HepG2 (cell line): Measurements from ENCODE around the gene SAMD13. TPM values are rescaled to one million over a fixed set of nuclear protein-coding genes. Genes with fewer than 3 reads are reported as not detected.

Experiments
- ATAC-seq: fragments of 200-7000 bp; cut with Tn5 transposase; 3 replicates; pipeline ENCODE4 v1.9.1; 2020; ENCODE audit warnings: mild to moderate bottlenecking, moderate library complexity
- BruUV-seq: library from RNA; stranded (reverse); fragments of 400-500 nt; replicated peaks from 2 replicates; lab custom pipeline; 2021; lab: Mats Ljungman, UMichigan
- CTCF ChIA-PET: fragments of 300-600 bp; formaldehyde crosslinking; extraction: SDS; loops from one replicate; lab custom pipeline; 2021; ENCODE audit warnings: low total read pairs, inconsistent platforms, low intra/inter-chr PET ratio; lab: Yijun Ruan, JAX
- POLR2A ChIA-PET: fragments of 350-600 bp; sonication (Branson Sonifier 250); formaldehyde crosslinking; loops from one replicate; lab custom pipeline; 2020; ENCODE audit warnings: antibody characterized with exemption, inconsistent platforms; lab: Yijun Ruan, JAX
- DNase-seq: peaks from one replicate; pipeline ENCODE4 v3.0.0-alpha.2; 2015; ENCODE audit warnings: low spot score
- FAIRE-seq: peaks from 3 replicates; lab custom pipeline; 2011; peaks lifted over from hg19 to GRCh38; lab: Jason Lieb, UNC
- H2AFZ ChIP-seq: one replicate; pipeline ENCODE4 v1.6.1; 2011; ENCODE audit warnings: low read length, inconsistent platforms
- H3K27ac ChIP-seq: fragments of 300-600 bp; 3 replicates; pipeline ENCODE4 v1.8.0; 2011; ENCODE audit warnings: mixed run types, mild to moderate bottlenecking, mixed read lengths, low read length, inconsistent platforms; ENCODE audit not compliant: insufficient read depth; ENCODE audit errors: extremely low read length
- H3K27me3 ChIP-seq, 2 experiments: fragments of 200-600 bp in 1 of 2; 2 replicates in 1 of 2; 3 replicates in 1 of 2; pipeline versions ENCODE4 v1.6.0 to v1.8.0; 2011; ENCODE audit warnings: low read length in 2 of 2, mild to moderate bottlenecking in 2 of 2, moderate library complexity in 2 of 2, inconsistent platforms in 1 of 2; ENCODE audit not compliant: insufficient read depth in 2 of 2, control insufficient read depth in 1 of 2
- H3K36me3 ChIP-seq, 2 experiments: fragments of 200-600 bp in 1 of 2; replicated peaks in 1 of 2; 2 replicates in 1 of 2; 3 replicates in 1 of 2; pipeline versions ENCODE4 v1.5.1 to v1.8.0; 2011; ENCODE audit warnings: low read length in 2 of 2, inconsistent platforms in 1 of 2; ENCODE audit not compliant: insufficient read depth in 2 of 2, control insufficient read depth in 1 of 2
- H3K4me1 ChIP-seq: 2 replicates; pipeline ENCODE4 v1.5.1; 2012; ENCODE audit warnings: low read length, inconsistent platforms; ENCODE audit not compliant: insufficient read depth
- H3K4me2 ChIP-seq: 2 replicates; pipeline ENCODE4 v1.6.0; 2011; ENCODE audit warnings: low read depth, low read length, inconsistent platforms
- H3K4me3 ChIP-seq, 3 experiments: fragments of 200-600 bp in 1 of 3; sonication (generic), shearing (Covaris generic) in 1 of 3; replicated peaks in 1 of 3; 2 replicates each; pipeline ENCODE4 v1.5.1; 2011 to 2016; ENCODE audit warnings: low read length in 3 of 3, inconsistent platforms in 2 of 3, low read depth in 2 of 3, mild to moderate bottlenecking in 2 of 3, control low read depth in 1 of 3, mixed read lengths in 1 of 3; ENCODE audit not compliant: insufficient read depth in 1 of 3
- H3K79me2 ChIP-seq: one replicate; pipeline ENCODE4 v1.6.1; 2011; ENCODE audit warnings: low read length, inconsistent platforms; ENCODE audit not compliant: insufficient read depth
- H3K9ac ChIP-seq: 2 replicates; pipeline ENCODE4 v1.6.0; 2011; ENCODE audit warnings: mild to moderate bottlenecking, low read depth, low read length, inconsistent platforms; ENCODE audit not compliant: insufficient read depth
- H3K9me3 ChIP-seq: 2 replicates; pipeline ENCODE4 v1.5.1; 2012; ENCODE audit warnings: mild to moderate bottlenecking, low read length
- H4K20me1 ChIP-seq: 2 replicates; pipeline ENCODE4 v1.6.0; 2011; ENCODE audit warnings: inconsistent platforms, mild to moderate bottlenecking, low read length, moderate library complexity; ENCODE audit not compliant: insufficient read depth
- ATF7-NPFF ChIP-seq: sonication (generic); formaldehyde crosslinking; IDR thresholded peaks from 2 replicates; pipeline ENCODE4 v1.8.1; 2023; ENCODE audit warnings: mild to moderate bottlenecking, low read depth, missing genetic modification reagents, moderate library complexity
- HNRNPUL1 ChIP-seq: fragments of 200-400 bp; formaldehyde crosslinking; IDR thresholded peaks from 2 replicates; pipeline ENCODE4 v1.6.1; 2017; ENCODE audit warnings: low read depth, mild to moderate bottlenecking, low read length, moderate library complexity
- PHB2 ChIP-seq: fragments of 450-650 bp; IDR thresholded peaks from 2 replicates; pipeline ENCODE4 v1.6.1; 2018; ENCODE audit not compliant: partially characterized antibody
- PRMT3 ChIP-seq: sonication (generic); formaldehyde crosslinking; IDR thresholded peaks from 2 replicates; pipeline ENCODE4 v1.8.1; 2022; ENCODE audit warnings: low read depth, mild to moderate bottlenecking, moderate library complexity, missing genetic modification reagents, borderline replicate concordance
- RORA ChIP-seq: sonication (generic); formaldehyde crosslinking; IDR thresholded peaks from 2 replicates; pipeline ENCODE4 v1.5.0; 2020; ENCODE audit warnings: mild to moderate bottlenecking, missing genetic modification reagents, moderate library complexity
- SMYD3 ChIP-seq: sonication (generic); formaldehyde crosslinking; IDR thresholded peaks from 2 replicates; pipeline ENCODE4 v1.8.1; 2023; ENCODE audit warnings: mild to moderate bottlenecking, missing genetic modification reagents
- SOX5 ChIP-seq: IDR thresholded peaks from 2 replicates; pipeline ENCODE4 v1.6.1; 2016; ENCODE audit warnings: borderline replicate concordance
- ZNF382 ChIP-seq: sonication (generic); formaldehyde crosslinking; IDR thresholded peaks from 2 replicates; pipeline ENCODE4 v1.5.0; 2020; ENCODE audit warnings: missing genetic modification reagents, mild to moderate bottlenecking, borderline replicate concordance
- ZNF850 ChIP-seq: sonication (generic); formaldehyde crosslinking; conservative IDR thresholded peaks from 2 replicates; pipeline ENCODE4 v1.9.0; 2021; ENCODE audit warnings: mild to moderate bottlenecking, missing genetic modification reagents
- ZSCAN29 ChIP-seq: sonication (generic); formaldehyde crosslinking; conservative IDR thresholded peaks from 2 replicates; pipeline ENCODE4 v1.4.0; 2020; ENCODE audit warnings: mild to moderate bottlenecking, missing genetic modification reagents
- in situ Hi-C: cut with HindIII; loops from 2 replicates; pipeline ENCODE4 v1.10.0; 2017; ENCODE audit warnings: low pct_unique_long_range_greater_than_20kb; ENCODE audit not compliant: extremely low pct_ligation_motif_present
- intact Hi-C: fragments of 100-400 bp; cut with micrococcal nuclease; formaldehyde crosslinking; loops from one replicate; pipeline ENCODE4 v1.10.0; 2022; ENCODE audit not compliant: unreplicated experiment
- polyA plus RNA-seq, 8 experiments: library from polyadenylated mRNA; depleted of rRNA in 3 of 8; stranded (reverse) in 7 of 8; unstranded in 1 of 8; fragments of >200 nt; fragmentation: Illumina TruSeq in 4 of 8; extraction: Trizol in 4 of 8; gene quantifications; 2 replicates each; pipeline versions ENCODE4 v1.2.1 to v1.2.3, GENCODE V29; 2011 to 2016; ENCODE audit warnings: low read depth in 4 of 8, missing spikeins in 1 of 8, mixed read lengths in 1 of 8; ENCODE audit not compliant: insufficient read depth in 1 of 8
- total RNA-seq, 5 experiments: library from RNA; depleted of rRNA; stranded (reverse); fragments of >200 nt; fragmentation: Illumina TruSeq; extraction: Trizol; gene quantifications; 2 replicates each; pipeline ENCODE4 v1.2.3, GENCODE V29; 2016; ENCODE audit warnings: low read depth in 1 of 5
- TF ChIP-seq, protein P1 (sequence below): sonication (generic); formaldehyde crosslinking; IDR thresholded peaks from 2 replicates; pipeline ENCODE4 v1.5.0; 2020; ENCODE audit warnings: missing genetic modification reagents
- TF ChIP-seq, protein P2 (sequence below): sonication (generic); formaldehyde crosslinking; IDR thresholded peaks from 2 replicates; pipeline ENCODE4 v1.8.0; 2022; ENCODE audit warnings: low read depth, missing genetic modification reagents
- TF ChIP-seq, protein P3 (sequence below): sonication (generic); formaldehyde crosslinking; conservative IDR thresholded peaks from 2 replicates; pipeline ENCODE4 v1.8.0; 2022; ENCODE audit warnings: low read depth, missing genetic modification reagents
- TF ChIP-seq, protein P4 (sequence below): sonication (generic); formaldehyde crosslinking; IDR thresholded peaks from 2 replicates; pipeline ENCODE4 v1.8.1; 2023; ENCODE audit warnings: mild to moderate bottlenecking, inconsistent platforms, moderate library complexity, missing genetic modification reagents, borderline replicate concordance
- TF ChIP-seq, protein P5 (sequence below): sonication (generic); formaldehyde crosslinking; IDR thresholded peaks from 2 replicates; pipeline ENCODE4 v1.4.0; 2020; ENCODE audit warnings: mild to moderate bottlenecking, missing genetic modification reagents, borderline replicate concordance

The SAMD13 gene
- total and polyA plus RNA-seq, 2 of the 13 experiments (the other 11 are each of a cell fraction or from before 2014, with no cell fraction given): 0.09 to 0.18 TPM

DNA sequence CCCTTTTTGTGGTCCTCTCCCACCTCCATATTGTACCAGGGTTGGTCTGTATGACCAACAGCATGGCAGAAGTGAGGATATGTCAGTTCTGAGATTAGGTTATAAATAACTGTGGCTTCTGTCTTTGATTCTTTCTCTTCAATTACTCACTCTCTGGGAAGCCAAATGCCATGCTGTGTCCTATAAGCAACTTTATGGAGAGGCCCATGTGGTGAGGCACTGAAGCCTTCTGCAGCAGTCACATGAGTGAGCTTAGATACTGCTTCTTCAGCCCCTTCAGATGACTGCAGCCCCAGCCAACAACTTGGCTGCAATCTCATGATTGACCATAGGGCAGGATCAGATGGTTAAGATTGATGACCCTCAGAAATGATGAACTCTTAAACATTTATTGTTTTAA, 34.0 kb upstream of the SAMD13 start:
- Histone ChIP-seq H3K27ac (no peak overlapping the region), H3K79me2 (no peaks in the 10 kb centered on the region), H3K9ac (no peak overlapping the region), H3K4me2 (no peak overlapping the region), H4K20me1 (no peaks in the 10 kb centered on the region), H3K9me3 (no peaks in the 10 kb centered on the region), H2AFZ (no peak overlapping the region), H3K27me3 (no peaks in the 10 kb centered on the region), H3K4me1 (peaks cover 8% of the 10 kb centered on the region; the same call in 1 of the 2 replicates), H3K4me3 (no peak overlapping the region), H3K36me3 (no peaks in the 10 kb centered on the region)
- intact Hi-C loops (no loop called here), in situ Hi-C loops (no loop called here)
- DNase-seq (no peak), ATAC-seq (no peak), FAIRE-seq (no peak)
- CTCF ChIA-PET: no interaction called here
- POLR2A ChIA-PET: no interaction called here
- no peak for TF ChIP-seq PRMT3 (CRISPR knock-in tag)
- no peak for TF ChIP-seq ZNF850 (CRISPR knock-in tag)
- TF ChIP-seq, protein P1, sequence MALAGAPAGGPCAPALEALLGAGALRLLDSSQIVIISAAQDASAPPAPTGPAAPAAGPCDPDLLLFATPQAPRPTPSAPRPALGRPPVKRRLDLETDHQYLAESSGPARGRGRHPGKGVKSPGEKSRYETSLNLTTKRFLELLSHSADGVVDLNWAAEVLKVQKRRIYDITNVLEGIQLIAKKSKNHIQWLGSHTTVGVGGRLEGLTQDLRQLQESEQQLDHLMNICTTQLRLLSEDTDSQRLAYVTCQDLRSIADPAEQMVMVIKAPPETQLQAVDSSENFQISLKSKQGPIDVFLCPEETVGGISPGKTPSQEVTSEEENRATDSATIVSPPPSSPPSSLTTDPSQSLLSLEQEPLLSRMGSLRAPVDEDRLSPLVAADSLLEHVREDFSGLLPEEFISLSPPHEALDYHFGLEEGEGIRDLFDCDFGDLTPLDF (CRISPR knock-in tag): no peak
- TF ChIP-seq, protein P2, sequence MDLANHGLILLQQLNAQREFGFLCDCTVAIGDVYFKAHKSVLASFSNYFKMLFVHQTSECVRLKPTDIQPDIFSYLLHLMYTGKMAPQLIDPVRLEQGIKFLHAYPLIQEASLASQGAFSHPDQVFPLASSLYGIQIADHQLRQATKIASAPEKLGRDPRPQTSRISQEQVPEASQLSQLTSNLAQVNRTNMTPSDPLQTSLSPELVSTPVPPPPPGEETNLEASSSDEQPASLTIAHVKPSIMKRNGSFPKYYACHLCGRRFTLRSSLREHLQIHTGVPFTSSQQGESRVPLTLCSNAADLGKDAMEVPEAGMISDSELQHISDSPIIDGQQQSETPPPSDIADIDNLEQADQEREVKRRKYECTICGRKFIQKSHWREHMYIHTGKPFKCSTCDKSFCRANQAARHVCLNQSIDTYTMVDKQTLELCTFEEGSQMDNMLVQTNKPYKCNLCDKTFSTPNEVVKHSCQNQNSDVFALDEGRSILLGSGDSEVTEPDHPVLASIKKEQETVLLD: no peak
- no peak for TF ChIP-seq RORA
- TF ChIP-seq SMYD3: no peak
- TF ChIP-seq, protein P3, sequence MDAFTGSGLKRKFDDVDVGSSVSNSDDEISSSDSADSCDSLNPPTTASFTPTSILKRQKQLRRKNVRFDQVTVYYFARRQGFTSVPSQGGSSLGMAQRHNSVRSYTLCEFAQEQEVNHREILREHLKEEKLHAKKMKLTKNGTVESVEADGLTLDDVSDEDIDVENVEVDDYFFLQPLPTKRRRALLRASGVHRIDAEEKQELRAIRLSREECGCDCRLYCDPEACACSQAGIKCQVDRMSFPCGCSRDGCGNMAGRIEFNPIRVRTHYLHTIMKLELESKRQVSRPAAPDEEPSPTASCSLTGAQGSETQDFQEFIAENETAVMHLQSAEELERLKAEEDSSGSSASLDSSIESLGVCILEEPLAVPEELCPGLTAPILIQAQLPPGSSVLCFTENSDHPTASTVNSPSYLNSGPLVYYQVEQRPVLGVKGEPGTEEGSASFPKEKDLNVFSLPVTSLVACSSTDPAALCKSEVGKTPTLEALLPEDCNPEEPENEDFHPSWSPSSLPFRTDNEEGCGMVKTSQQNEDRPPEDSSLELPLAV (CRISPR knock-in tag): no peak
- TF ChIP-seq, protein P4, sequence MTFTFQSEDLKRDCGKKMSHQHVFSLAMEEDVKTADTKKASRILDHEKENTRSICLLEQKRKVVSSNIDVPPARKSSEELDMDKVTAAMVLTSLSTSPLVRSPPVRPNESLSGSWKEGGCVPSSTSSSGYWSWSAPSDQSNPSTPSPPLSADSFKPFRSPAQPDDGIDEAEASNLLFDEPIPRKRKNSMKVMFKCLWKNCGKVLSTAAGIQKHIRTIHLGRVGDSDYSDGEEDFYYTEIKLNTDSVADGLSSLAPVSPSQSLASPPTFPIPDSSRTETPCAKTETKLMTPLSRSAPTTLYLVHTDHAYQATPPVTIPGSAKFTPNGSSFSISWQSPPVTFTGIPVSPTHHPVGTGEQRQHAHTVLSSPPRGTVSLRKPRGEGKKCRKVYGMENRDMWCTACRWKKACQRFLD (CRISPR knock-in tag): no peak
- TF ChIP-seq, protein P5, sequence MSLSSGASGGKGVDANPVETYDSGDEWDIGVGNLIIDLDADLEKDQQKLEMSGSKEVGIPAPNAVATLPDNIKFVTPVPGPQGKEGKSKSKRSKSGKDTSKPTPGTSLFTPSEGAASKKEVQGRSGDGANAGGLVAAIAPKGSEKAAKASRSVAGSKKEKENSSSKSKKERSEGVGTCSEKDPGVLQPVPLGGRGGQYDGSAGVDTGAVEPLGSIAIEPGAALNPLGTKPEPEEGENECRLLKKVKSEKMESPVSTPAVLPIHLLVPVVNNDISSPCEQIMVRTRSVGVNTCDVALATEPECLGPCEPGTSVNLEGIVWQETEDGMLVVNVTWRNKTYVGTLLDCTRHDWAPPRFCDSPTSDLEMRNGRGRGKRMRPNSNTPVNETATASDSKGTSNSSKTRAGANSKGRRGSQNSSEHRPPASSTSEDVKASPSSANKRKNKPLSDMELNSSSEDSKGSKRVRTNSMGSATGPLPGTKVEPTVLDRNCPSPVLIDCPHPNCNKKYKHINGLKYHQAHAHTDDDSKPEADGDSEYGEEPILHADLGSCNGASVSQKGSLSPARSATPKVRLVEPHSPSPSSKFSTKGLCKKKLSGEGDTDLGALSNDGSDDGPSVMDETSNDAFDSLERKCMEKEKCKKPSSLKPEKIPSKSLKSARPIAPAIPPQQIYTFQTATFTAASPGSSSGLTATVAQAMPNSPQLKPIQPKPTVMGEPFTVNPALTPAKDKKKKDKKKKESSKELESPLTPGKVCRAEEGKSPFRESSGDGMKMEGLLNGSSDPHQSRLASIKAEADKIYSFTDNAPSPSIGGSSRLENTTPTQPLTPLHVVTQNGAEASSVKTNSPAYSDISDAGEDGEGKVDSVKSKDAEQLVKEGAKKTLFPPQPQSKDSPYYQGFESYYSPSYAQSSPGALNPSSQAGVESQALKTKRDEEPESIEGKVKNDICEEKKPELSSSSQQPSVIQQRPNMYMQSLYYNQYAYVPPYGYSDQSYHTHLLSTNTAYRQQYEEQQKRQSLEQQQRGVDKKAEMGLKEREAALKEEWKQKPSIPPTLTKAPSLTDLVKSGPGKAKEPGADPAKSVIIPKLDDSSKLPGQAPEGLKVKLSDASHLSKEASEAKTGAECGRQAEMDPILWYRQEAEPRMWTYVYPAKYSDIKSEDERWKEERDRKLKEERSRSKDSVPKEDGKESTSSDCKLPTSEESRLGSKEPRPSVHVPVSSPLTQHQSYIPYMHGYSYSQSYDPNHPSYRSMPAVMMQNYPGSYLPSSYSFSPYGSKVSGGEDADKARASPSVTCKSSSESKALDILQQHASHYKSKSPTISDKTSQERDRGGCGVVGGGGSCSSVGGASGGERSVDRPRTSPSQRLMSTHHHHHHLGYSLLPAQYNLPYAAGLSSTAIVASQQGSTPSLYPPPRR (CRISPR knock-in tag): no peak
- TF ChIP-seq HNRNPUL1: no peak
- TF ChIP-seq ZNF382: no peak
- no peak for TF ChIP-seq ZSCAN29 (CRISPR knock-in tag)
- TF ChIP-seq ATF7-NPFF (CRISPR knock-in tag): no peak
- no peak for TF ChIP-seq SOX5 (CRISPR knock-in tag)
- no peak for TF ChIP-seq PHB2
- no TSS peak for BruUV-seq
